PC-9 (cell line): ENCODE results near the gene PER3. TPM values are rescaled to one million over a fixed set of nuclear protein-coding genes. Genes with fewer than 3 reads are reported as not detected.

Experiments
- BruUV-seq: library from RNA; stranded (reverse); fragments of 400-500 nt; replicated peaks from 2 replicates; lab custom pipeline; 2021; lab: Mats Ljungman, UMichigan
- CTCF ChIA-PET: fragments of 300-600 bp; sonication (Branson Sonifier 250); formaldehyde crosslinking; loops from one replicate; lab custom pipeline; 2022; ENCODE audit warnings: antibody characterized with exemption; lab: Charles Lee
- POLR2A ChIA-PET: fragments of 300-600 bp; sonication (Branson Sonifier 250); formaldehyde crosslinking; loops from one replicate; lab custom pipeline; 2022; ENCODE audit warnings: antibody characterized with exemption; ENCODE audit not compliant: unreplicated experiment; lab: Charles Lee
- DNase-seq, 2 experiments: peaks; one replicate each; pipeline versions ENCODE4 v3.0.0 to v3.0.0-alpha.2; 2015 to 2022; ENCODE audit warnings: mixed read lengths in 1 of 2
- H2AFZ ChIP-seq: fragments of 200-600 bp; sonication (generic); 2 replicates; pipeline ENCODE4 v1.8.1; 2017; ENCODE audit warnings: antibody characterized with exemption
- H3F3A ChIP-seq: fragments of 200-600 bp; sonication (generic); 2 replicates; pipeline ENCODE4 v1.8.1; 2017; ENCODE audit warnings: antibody characterized with exemption, mild to moderate bottlenecking, low read depth; ENCODE audit not compliant: insufficient read depth
- H3K27ac ChIP-seq: fragments of 200-600 bp; sonication (generic); 2 replicates; pipeline ENCODE4 v1.6.1; 2016; ENCODE audit warnings: mixed run types
- H3K27me3 ChIP-seq: fragments of 200-600 bp; sonication (generic); 2 replicates; pipeline ENCODE4 v1.6.1; 2016; ENCODE audit warnings: low read depth, mixed run types; ENCODE audit not compliant: insufficient read depth
- H3K36me3 ChIP-seq: fragments of 200-600 bp; sonication (generic); 2 replicates; pipeline ENCODE4 v1.6.1; 2016; ENCODE audit warnings: low read depth, mixed run types
- H3K4me1 ChIP-seq: fragments of 200-600 bp; sonication (generic); replicated peaks from 2 replicates; pipeline ENCODE4 v1.6.1; 2016; ENCODE audit warnings: mixed run types; ENCODE audit not compliant: insufficient read depth
- H3K4me2 ChIP-seq: fragments of 200-600 bp; sonication (generic); 2 replicates; pipeline ENCODE4 v1.6.1; 2017; ENCODE audit warnings: mixed run types
- H3K4me3 ChIP-seq: fragments of 200-600 bp; sonication (generic); 2 replicates; pipeline ENCODE4 v1.6.1; 2016; ENCODE audit warnings: mixed run types
- H3K79me2 ChIP-seq: fragments of 200-600 bp; sonication (generic); 2 replicates; pipeline ENCODE4 v1.6.1; 2017; ENCODE audit warnings: low read depth, mixed run types
- H3K9me2 ChIP-seq: fragments of 200-600 bp; sonication (generic); 2 replicates; pipeline ENCODE4 v1.8.1; 2017; ENCODE audit warnings: mild to moderate bottlenecking; ENCODE audit not compliant: insufficient read depth
- H3K9me3 ChIP-seq: fragments of 200-600 bp; sonication (generic); 2 replicates; pipeline ENCODE4 v1.8.1; 2016; ENCODE audit warnings: low read depth; ENCODE audit not compliant: insufficient read depth
- H4K20me1 ChIP-seq: fragments of 200-600 bp; sonication (generic); 2 replicates; pipeline ENCODE4 v1.8.1; 2017; ENCODE audit not compliant: insufficient read depth
- CTCF ChIP-seq: fragments of 200-600 bp; sonication (generic); conservative IDR thresholded peaks from 2 replicates; pipeline ENCODE4 v1.6.1; 2017; ENCODE audit warnings: mixed run types, antibody characterized with exemption, mild to moderate bottlenecking, moderate library complexity
- EZH2 ChIP-seq: fragments of 200-600 bp; sonication (generic); IDR thresholded peaks from 2 replicates; pipeline ENCODE4 v1.8.0; 2017; ENCODE audit warnings: antibody characterized with exemption, low read depth
- intact Hi-C: fragments of 100-400 bp; cut with micrococcal nuclease; formaldehyde crosslinking; loops from one replicate; pipeline ENCODE4 v1.10.0; 2022; ENCODE audit not compliant: unreplicated experiment
- total RNA-seq: library from RNA; stranded (reverse); gene quantifications from 2 replicates; pipeline ENCODE4 v1.2.3, GENCODE V29; 2021

PER3 gene
- total RNA-seq, 1 experiment from 2014 or later, result 25.1 TPM

DNA sequence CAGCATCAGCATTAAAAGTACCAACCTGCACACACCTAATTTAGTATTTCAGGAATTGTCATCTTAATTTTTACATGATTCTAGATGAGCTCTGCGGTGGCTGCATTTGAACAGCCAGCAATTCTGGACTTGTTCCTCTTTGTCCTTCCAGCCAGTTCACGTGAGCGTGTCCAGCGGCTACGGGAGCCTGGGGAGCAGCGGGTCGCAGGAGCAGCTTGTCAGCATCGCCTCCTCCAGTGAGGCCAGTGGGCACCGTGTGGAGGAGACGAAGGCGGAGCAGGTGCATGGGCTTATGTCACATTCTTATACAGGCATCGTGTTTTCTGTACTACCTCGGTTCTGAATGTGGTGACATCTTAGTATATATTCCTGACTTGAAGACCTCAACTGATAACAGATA lies 25.7 kb downstream of the PER3 start:
- intact Hi-C loops, result no loop called here
- Histone ChIP-seq H3K79me2 (no peaks in the 10 kb centered on the region), H3K36me3 (0 out of 2 replicates have a peak, but pooled peaks cover 6% of the 10 kb centered on the region), H4K20me1 (no peaks in the 10 kb centered on the region), H3K4me2 (no peak overlapping the region), H3K27me3 (no peaks in the 10 kb centered on the region), H3F3A (no peaks in the 10 kb centered on the region), H2AFZ (no peak overlapping the region), H3K9me2 (no peaks in the 10 kb centered on the region), H3K4me3 (no peak overlapping the region), H3K4me1 (no peaks in the 10 kb centered on the region), H3K9me3 (peaks cover 10% of the 10 kb centered on the region; the same call in 1 of the 2 replicates), H3K27ac (no peak overlapping the region)
- BruUV-seq, result no TSS peak
- POLR2A ChIA-PET, result no interaction called here
- CTCF ChIA-PET, result no interaction called here
- DNase-seq, result no peak
- TF ChIP-seq EZH2 (no peak), CTCF (no peak)

GRCh38 chr1:7810395-7810794 lies 26.3 kb downstream of the PER3 start:
- Histone ChIP-seq H3K27me3 (no peaks in the 10 kb centered on the region), H3F3A (no peaks in the 10 kb centered on the region), H4K20me1 (no peaks in the 10 kb centered on the region), H3K9me3 (peaks cover 10% of the 10 kb centered on the region; the same call in 1 of the 2 replicates), H2AFZ (no peak overlapping the region), H3K4me1 (no peaks in the 10 kb centered on the region), H3K36me3 (0 out of 2 replicates have a peak, but pooled peaks cover 6% of the 10 kb centered on the region), H3K79me2 (no peaks in the 10 kb centered on the region), H3K27ac (no peak overlapping the region), H3K4me2 (no peak overlapping the region), H3K4me3 (no peak overlapping the region), H3K9me2 (no peaks in the 10 kb centered on the region)
- DNase-seq, result peak in 1 of 2 experiments; percentile 39
- ChIA-PET POLR2A (no interaction called here), CTCF (no interaction called here)
- intact Hi-C loops, result no loop called here
- BruUV-seq, result no TSS peak
- TF ChIP-seq EZH2 (no peak), CTCF (no peak)

GRCh38 chr1:7811476-7811875 lies 27.4 kb downstream of the PER3 start:
- no TSS peak for BruUV-seq
- intact Hi-C loops, result no loop called here
- CTCF ChIA-PET, result no interaction called here

More at GRCh38 chr1:7811476-7811875, 27.4 kb downstream of the PER3 start:
- no peaks in the 10 kb centered on the region for H3F3A ChIP-seq
- H3K4me2 ChIP-seq, result no peak overlapping the region
- no peaks in the 10 kb centered on the region for H3K27me3 ChIP-seq
- no peak for DNase-seq
- POLR2A ChIA-PET, result interaction anchor here (0.6 kb wide), 1 partner anchor 14 kb away, joined by 11 read pairs; no protein-coding TSS in a partner anchor
- 0 out of 2 replicates have a peak, but pooled peaks cover 6% of the 10 kb centered on the region for H3K36me3 ChIP-seq
- no peaks in the 10 kb centered on the region for H3K9me2 ChIP-seq
- H2AFZ ChIP-seq, result no peak overlapping the region
- no peak overlapping the region for H3K4me3 ChIP-seq
- no peaks in the 10 kb centered on the region for H3K4me1 ChIP-seq
- no peaks in the 10 kb centered on the region for H4K20me1 ChIP-seq
- H3K9me3 ChIP-seq, result peaks cover 10% of the 10 kb centered on the region; the same call in 1 of the 2 replicates
- no peaks in the 10 kb centered on the region for H3K79me2 ChIP-seq
- no peak overlapping the region for H3K27ac ChIP-seq
- TF ChIP-seq CTCF (no peak), EZH2 (no peak)
